Esophagus (tissue), 2 donors: Measurements from ENCODE around the gene CERS6. TPM values are rescaled to one million over a fixed set of nuclear protein-coding genes. Genes with fewer than 3 reads are reported as not detected.
"Not testable (repeated sequence)": the region's sequence is repeated elsewhere in the genome, so short reads cannot be mapped to it uniquely, and the experiment has no call there.

Source experiments
- H3K27ac ChIP-seq, 2 donors: one replicate each; pipeline ENCODE4 v1.5.1; 2013; ENCODE audit warnings: low read depth in 2 of 2, mild to moderate bottlenecking in 2 of 2, inconsistent platforms in 1 of 2, low read length in 1 of 2, moderate library complexity in 1 of 2
- H3K27me3 ChIP-seq, 2 donors: one replicate each; pipeline ENCODE4 v1.6.1; 2013; ENCODE audit warnings: low read length in 2 of 2, control low read depth in 1 of 2, mild to moderate bottlenecking in 1 of 2; ENCODE audit not compliant: insufficient read depth in 2 of 2, control insufficient read depth in 1 of 2
- H3K36me3 ChIP-seq, 2 donors: one replicate each; pipeline ENCODE4 v1.6.1; 2013; ENCODE audit warnings: low read length in 1 of 2; ENCODE audit not compliant: control insufficient read depth in 2 of 2, insufficient read depth in 2 of 2
- H3K4me1 ChIP-seq, 2 donors: one replicate each; pipeline ENCODE4 v1.6.1; 2013; ENCODE audit warnings: low read length in 1 of 2; ENCODE audit not compliant: control insufficient read depth in 2 of 2, insufficient read depth in 2 of 2
- H3K4me3 ChIP-seq, 2 donors: one replicate each; pipeline ENCODE4 v1.5.1; 2013; ENCODE audit warnings: low read length in 2 of 2, mild to moderate bottlenecking in 2 of 2, low read depth in 1 of 2, moderate library complexity in 1 of 2
- H3K9me3 ChIP-seq, 2 donors: one replicate each; pipeline ENCODE4 v1.6.1; 2013; ENCODE audit warnings: mild to moderate bottlenecking in 2 of 2, low read depth in 1 of 2, low read length in 1 of 2, moderate library complexity in 1 of 2; ENCODE audit not compliant: control insufficient read depth in 2 of 2, insufficient read depth in 1 of 2
- WGBS, 2 donors: extraction: QIAGEN DNeasy Blood & Tissue Kit; methylation state at CpG; one replicate each; pipeline ENCODE4 v1.1.7; 2013; 5-methylcytosine and 5-hydroxymethylcytosine counted together
- polyA plus RNA-seq, 2 donors: library from polyadenylated mRNA; stranded (reverse); fragments of 200-250 nt; gene quantifications; one replicate each; pipeline ENCODE4 v1.2.3, GENCODE V29; 2013
- donor health status: healthy with polysubstance abuse.
- donor health status: Bipolar disorder and iron deficiency.

Gene CERS6
- polyA plus RNA-seq, 2 donors: 4.2 to 7.6 TPM

- WGBS, 2 donors: 89 to 100% methylated on average over 1 of the region's 1 CpG
- H3K27ac ChIP-seq: no peak overlapping the region
- H3K4me1 ChIP-seq: peaks cover 0 to 4% of the 10 kb centered on the region in 2 donors
- H3K9me3 ChIP-seq: no peaks in the 10 kb centered on the region
- no peak overlapping the region for H3K4me3 ChIP-seq
- no peaks in the 10 kb centered on the region for H3K36me3 ChIP-seq
- H3K27me3 ChIP-seq: no peaks in the 10 kb centered on the region
Measured at GRCh38 chr2:168478206-168478605, 22.1 kb downstream of the CERS6 start.

- H3K4me3 ChIP-seq: no peak overlapping the region
- H3K27me3 ChIP-seq: no peaks in the 10 kb centered on the region
- H3K9me3 ChIP-seq: no peaks in the 10 kb centered on the region
- H3K27ac ChIP-seq: no peak overlapping the region
- H3K36me3 ChIP-seq: no peaks in the 10 kb centered on the region
- WGBS, 2 donors: 49 to 52% methylated on average over 3 of the region's 3 CpGs
- peaks cover 0 to 4% of the 10 kb centered on the region in 2 donors for H3K4me1 ChIP-seq
Measured at GRCh38 chr2:168480356-168480755, 24.3 kb downstream of the CERS6 start.

- H3K36me3 ChIP-seq: no peaks in the 10 kb centered on the region
- WGBS, 2 donors: 90 to 94% methylated on average over 15 of the region's 15 CpGs
- H3K27ac ChIP-seq: no peak overlapping the region
- H3K4me3 ChIP-seq: no peak overlapping the region
- no peaks in the 10 kb centered on the region for H3K9me3 ChIP-seq
- peaks cover 0 to 4% of the 10 kb centered on the region in 2 donors for H3K4me1 ChIP-seq
- H3K27me3 ChIP-seq: no peaks in the 10 kb centered on the region
Measured at GRCh38 chr2:168480825-168481585, 24.9 kb downstream of the CERS6 start.

GRCh38 chr2:168482269-168482668, 26.2 kb downstream of the CERS6 start:
- no peak overlapping the region for H3K27ac ChIP-seq
- no peaks in the 10 kb centered on the region for H3K9me3 ChIP-seq
- WGBS, 2 donors: 41 to 77% methylated on average over 2 of the region's 2 CpGs

GRCh38 chr2:168482952-168483831, 27.1 kb downstream of the CERS6 start:
- no peaks in the 10 kb centered on the region for H3K9me3 ChIP-seq
- no peak overlapping the region for H3K4me3 ChIP-seq
- H3K27me3 ChIP-seq: no peaks in the 10 kb centered on the region
- 85 to 92% methylated on average over 9 of the region's 9 CpGs for WGBS, 2 donors
- no peak overlapping the region for H3K27ac ChIP-seq
- no peaks in the 10 kb centered on the region for H3K36me3 ChIP-seq
- H3K4me1 ChIP-seq: peaks cover 0 to under 1% of the 10 kb centered on the region in 2 donors

More at GRCh38 chr2:168482269-168482668, 26.2 kb downstream of the CERS6 start:
- Histone ChIP-seq H3K4me1 (peaks cover 0 to 2% of the 10 kb centered on the region in 2 donors), H3K4me3 (no peak overlapping the region), H3K36me3 (no peaks in the 10 kb centered on the region), H3K27me3 (no peaks in the 10 kb centered on the region)

- Histone ChIP-seq H3K36me3 (no peaks in the 10 kb centered on the region), H3K9me3 (no peaks in the 10 kb centered on the region), H3K4me3 (no peak overlapping the region), H3K27me3 (no peaks in the 10 kb centered on the region), H3K4me1 (peaks cover 0 to 2% of the 10 kb centered on the region in 2 donors), H3K27ac (no peak overlapping the region)
- WGBS, 2 donors: 61 to 63% methylated on average over 3 of the region's 3 CpGs
Measured at GRCh38 chr2:168486477-168486876, 30.4 kb downstream of the CERS6 start.

GRCh38 chr2:168490015-168490874, 34.2 kb downstream of the CERS6 start:
- no peaks in the 10 kb centered on the region for H3K9me3 ChIP-seq
- H3K27ac ChIP-seq: no peak overlapping the region
- peaks cover 0 to 2% of the 10 kb centered on the region in 2 donors for H3K4me1 ChIP-seq

GRCh38 chr2:168490946-168491605, 35.0 kb downstream of the CERS6 start:
- peaks cover 0 to 2% of the 10 kb centered on the region in 2 donors for H3K4me1 ChIP-seq
- no peaks in the 10 kb centered on the region for H3K36me3 ChIP-seq
- H3K27ac ChIP-seq: no peak overlapping the region
- H3K27me3 ChIP-seq: no peaks in the 10 kb centered on the region
- 39 to 41% methylated on average over 3 of the region's 3 CpGs for WGBS, 2 donors
- no peak overlapping the region for H3K4me3 ChIP-seq
- no peaks in the 10 kb centered on the region for H3K9me3 ChIP-seq

More at GRCh38 chr2:168490015-168490874, 34.2 kb downstream of the CERS6 start:
- H3K36me3 ChIP-seq: no peaks in the 10 kb centered on the region
- no peak overlapping the region for H3K4me3 ChIP-seq
- 45 to 48% methylated on average over 7 of the region's 7 CpGs for WGBS, 2 donors
- no peaks in the 10 kb centered on the region for H3K27me3 ChIP-seq

- not testable (repeated sequence) for H3K9me3 ChIP-seq, H3K4me1 ChIP-seq, H3K27ac ChIP-seq, H3K36me3 ChIP-seq, H3K27me3 ChIP-seq, H3K4me3 ChIP-seq
- 89 to 96% methylated on average over 4 of the region's 4 CpGs for WGBS, 2 donors
Measured at GRCh38 chr2:168491728-168492127, 35.7 kb downstream of the CERS6 start.
